Breast epithelium (tissue), 3 donors: ENCODE results near the gene SIK3.

Experiments used
- CTCF ChIP-seq, 3 donors: fragments of 450-650 bp; IDR thresholded peaks; one replicate each; pipeline ENCODE4 v1.5.1; 2016 to 2017; ENCODE audit warnings: antibody characterized with exemption in 3 of 3, mild to moderate bottlenecking in 3 of 3, moderate library complexity in 3 of 3
- POLR2A ChIP-seq: fragments of 450-650 bp; IDR thresholded peaks from one replicate; pipeline ENCODE4 v1.6.1; 2016; ENCODE audit warnings: antibody characterized with exemption, mild to moderate bottlenecking, moderate library complexity
- POLR2AphosphoS5 ChIP-seq, 3 donors: sonication (generic); formaldehyde crosslinking; IDR thresholded peaks; one replicate each; pipeline ENCODE4 v1.6.1; 2017; ENCODE audit warnings: antibody characterized with exemption in 3 of 3

GRCh38 chr11:117089685-117090084 lies 8.5 kb downstream of the SIK3 start:
- no peak for TF ChIP-seq POLR2A
- TF ChIP-seq CTCF (IDR thresholded peaks at IDR 0.05): no peak
- peak in 1 of 3 donors; percentile 9 for TF ChIP-seq POLR2AphosphoS5 (IDR thresholded peaks at IDR 0.05)
